Naive thymus-derived CD4-positive, alpha-beta T cell (primary cell): ENCODE results near the gene IL4. TPM values are rescaled to one million over a fixed set of nuclear protein-coding genes. Genes with fewer than 3 reads are reported as not detected.
"Not testable (repeated sequence)": the region's sequence is repeated elsewhere in the genome, so short reads cannot be mapped to it uniquely, and the experiment has no call there.

ENCODE experiments used
- ATAC-seq: fragments of 150-1000 bp; cut with Tn5 transposase; 2 replicates; pipeline ENCODE4 v1.10.0; 2021; ENCODE audit warnings: mild to moderate bottlenecking, moderate library complexity
- CTCF ChIA-PET: fragments of 350-600 bp; sonication (Branson Sonifier 250); formaldehyde crosslinking; loops from one replicate; lab custom pipeline; 2021; ENCODE audit warnings: antibody characterized with exemption; lab: Charles Lee
- POLR2A ChIA-PET: fragments of 350-600 bp; sonication (Branson Sonifier 250); formaldehyde crosslinking; loops from one replicate; lab custom pipeline; 2021; ENCODE audit warnings: antibody characterized with exemption, inconsistent platforms; lab: Charles Lee
- DNase-seq, 9 donors: peaks; one replicate each; pipeline versions ENCODE4 v3.0.0 to v3.0.0-alpha.2; 2020 to 2022; ENCODE audit warnings: mixed read lengths in 1 of 9
- H3K27ac ChIP-seq: one replicate; pipeline ENCODE4 v1.7.0; 2013; ENCODE audit warnings: mild to moderate bottlenecking, low read depth, low read length, moderate library complexity
- H3K27me3 ChIP-seq, 2 donors: one replicate each; pipeline ENCODE4 v1.7.0; 2013; ENCODE audit warnings: low read length in 2 of 2, mild to moderate bottlenecking in 2 of 2, moderate library complexity in 2 of 2; ENCODE audit not compliant: control insufficient read depth in 2 of 2, insufficient read depth in 2 of 2
- H3K36me3 ChIP-seq, 3 experiments: 1 replicate in 2 of 3; 2 replicates in 1 of 3; pipeline ENCODE4 v1.7.0; 2013; ENCODE audit warnings: low read length in 3 of 3, mild to moderate bottlenecking in 3 of 3, moderate library complexity in 1 of 3; ENCODE audit not compliant: insufficient read depth in 3 of 3, control insufficient read depth in 2 of 3
- H3K4me1 ChIP-seq, 2 donors: one replicate each; pipeline ENCODE4 v1.7.0; 2013; ENCODE audit warnings: low read length in 2 of 2, mild to moderate bottlenecking in 2 of 2, moderate library complexity in 1 of 2; ENCODE audit not compliant: control insufficient read depth in 2 of 2, insufficient read depth in 2 of 2
- H3K4me3 ChIP-seq: 2 replicates; pipeline ENCODE4 v1.7.0; 2013; ENCODE audit warnings: mild to moderate bottlenecking, low read length
- H3K9me3 ChIP-seq, 3 experiments: 1 replicate in 2 of 3; 2 replicates in 1 of 3; pipeline ENCODE4 v1.7.0; 2013; ENCODE audit warnings: low read length in 3 of 3; ENCODE audit not compliant: control insufficient read depth in 2 of 3
- H3K27ac Mint-ChIP-seq, 9 donors: one replicate each; pipeline ENCODE4 v1.8.0; 2020 to 2022; ENCODE audit warnings: mixed read lengths in 9 of 9, mild to moderate bottlenecking in 8 of 9, moderate library complexity in 5 of 9, inconsistent platforms in 2 of 9
- H3K27me3 Mint-ChIP-seq, 5 donors: one replicate each; pipeline ENCODE4 v1.8.0; 2021 to 2022; ENCODE audit warnings: mixed read lengths in 5 of 5, mild to moderate bottlenecking in 1 of 5
- H3K36me3 Mint-ChIP-seq, 5 donors: one replicate each; pipeline ENCODE4 v1.8.0; 2020 to 2022; ENCODE audit warnings: mixed read lengths in 5 of 5, mild to moderate bottlenecking in 3 of 5, inconsistent platforms in 1 of 5
- H3K4me1 Mint-ChIP-seq, 7 donors: one replicate each; pipeline ENCODE4 v1.8.0; 2020 to 2022; ENCODE audit warnings: mixed read lengths in 7 of 7, mild to moderate bottlenecking in 3 of 7, inconsistent platforms in 1 of 7
- H3K4me3 Mint-ChIP-seq, 10 donors: one replicate each; pipeline ENCODE4 v1.8.0; 2020 to 2022; ENCODE audit warnings: mild to moderate bottlenecking in 10 of 10, mixed read lengths in 10 of 10, moderate library complexity in 6 of 10, inconsistent platforms in 2 of 10
- H3K9me3 Mint-ChIP-seq, 11 donors: one replicate each; pipeline ENCODE4 v1.8.0; 2020 to 2022; ENCODE audit warnings: mixed read lengths in 11 of 11, mild to moderate bottlenecking in 4 of 11, inconsistent platforms in 1 of 11, moderate library complexity in 1 of 11
- intact Hi-C, 2 donors: fragments of 100-400 bp; cut with micrococcal nuclease; formaldehyde crosslinking; loops; one replicate each; pipeline ENCODE4 v1.15.1; 2023
- polyA plus RNA-seq, 2 donors: library from polyadenylated mRNA; unstranded; fragments of 300-500 nt; fragmentation: Illumina TruSeq; gene quantifications; one replicate each; pipeline ENCODE4 v1.2.3, GENCODE V29; 2021
- total RNA-seq, 6 experiments: library from RNA in 5 of 6; stranded (reverse) in 5 of 6; gene quantifications; 1 replicate in 5 of 6; 2 replicates in 1 of 6; pipeline ENCODE4 v1.2.3 and lab custom pipeline; 2021 to 2026

Gene IL4
- total RNA-seq (1 to 10 TPM in 3 of 5 experiments, not detected in 2; 1.1 to 6.0 (median 4.5) TPM), polyA plus RNA-seq (not detected), total RNA-seq (lab: John Stamatoyannopoulos, UW) (not detected)

GRCh38 chr5:132673939-132674630 is at the start of gene IL4:
Gene IL4 (plus strand): TSS chr5:132673989. CDS start chr5:132674051, 62 bp downstream.
- no peaks in the 10 kb centered on the region for H3K36me3 Mint-ChIP-seq
- H3K9me3 Mint-ChIP-seq = peaks cover 0 to 3% (median 0%) of the 10 kb centered on the region in 11 donors
- no peaks in the 10 kb centered on the region for H3K36me3 ChIP-seq
- peak within 1 kb of the TSS in 1 of 10 donors; percentile 75 for H3K4me3 Mint-ChIP-seq
- no peak for ATAC-seq
- H3K27me3 Mint-ChIP-seq = peaks cover 0 to 3% (median 0%) of the 10 kb centered on the region in 5 donors
- peaks cover 0 to 17% of the 10 kb centered on the region in 2 donors for H3K4me1 ChIP-seq
- H3K27me3 ChIP-seq = no peaks in the 10 kb centered on the region
- ChIA-PET CTCF (no interaction called here), POLR2A (no interaction called here)
- DNase-seq = no peak
- peak within 1 kb of the TSS in 1 of 9 donors; percentile 87 for H3K27ac Mint-ChIP-seq
- H3K4me1 Mint-ChIP-seq = peaks cover 0 to 37% (median 0%) of the 10 kb centered on the region in 7 donors
- intact Hi-C loops = no loop called here
- H3K27ac ChIP-seq = no peak within 1 kb of the TSS
- H3K4me3 ChIP-seq = no peak within 1 kb of the TSS
- H3K9me3 ChIP-seq = no peaks in the 10 kb centered on the region

- no peaks in the 10 kb centered on the region for H3K4me1 ChIP-seq
- Mint-ChIP-seq H3K4me1 (peaks cover 0 to 55% (median 0%) of the 10 kb centered on the region in 7 donors), H3K9me3 (no peaks in the 10 kb centered on the region), H3K27me3 (no peaks in the 10 kb centered on the region), H3K27ac (peak overlapping the region in 1 of 9 donors; percentile 48), H3K36me3 (peaks cover 13 to 61% (median 45%) of the 10 kb centered on the region in 5 donors), H3K4me3 (no peak overlapping the region)
- ATAC-seq = no peak
- ChIA-PET CTCF (no interaction called here), POLR2A (no interaction called here)
- H3K4me3 ChIP-seq = no peak overlapping the region
- intact Hi-C loops = loop anchor here in 1 of 2 donors (10.0 kb wide), 1 partner anchor 87 kb away; no protein-coding TSS in a partner anchor
- DNase-seq = no peak
- no peaks in the 10 kb centered on the region for H3K27me3 ChIP-seq
- H3K9me3 ChIP-seq = no peaks in the 10 kb centered on the region
- no peak overlapping the region for H3K27ac ChIP-seq
- H3K36me3 ChIP-seq = peaks cover 0 to 18% (median 7%) of the 10 kb centered on the region in 3 experiments
Measured at GRCh38 chr5:132627470-132627869, 46.3 kb upstream of the IL4 start.

- peaks cover 9 to 53% (median 33%) of the 10 kb centered on the region in 5 donors for H3K36me3 Mint-ChIP-seq
- CTCF ChIA-PET = no interaction called here
- H3K27ac Mint-ChIP-seq = peak overlapping the region in 2 of 9 donors; percentile 32 to 92
Measured at GRCh38 chr5:132628814-132629213, 45.0 kb upstream of the IL4 start.

DNA sequence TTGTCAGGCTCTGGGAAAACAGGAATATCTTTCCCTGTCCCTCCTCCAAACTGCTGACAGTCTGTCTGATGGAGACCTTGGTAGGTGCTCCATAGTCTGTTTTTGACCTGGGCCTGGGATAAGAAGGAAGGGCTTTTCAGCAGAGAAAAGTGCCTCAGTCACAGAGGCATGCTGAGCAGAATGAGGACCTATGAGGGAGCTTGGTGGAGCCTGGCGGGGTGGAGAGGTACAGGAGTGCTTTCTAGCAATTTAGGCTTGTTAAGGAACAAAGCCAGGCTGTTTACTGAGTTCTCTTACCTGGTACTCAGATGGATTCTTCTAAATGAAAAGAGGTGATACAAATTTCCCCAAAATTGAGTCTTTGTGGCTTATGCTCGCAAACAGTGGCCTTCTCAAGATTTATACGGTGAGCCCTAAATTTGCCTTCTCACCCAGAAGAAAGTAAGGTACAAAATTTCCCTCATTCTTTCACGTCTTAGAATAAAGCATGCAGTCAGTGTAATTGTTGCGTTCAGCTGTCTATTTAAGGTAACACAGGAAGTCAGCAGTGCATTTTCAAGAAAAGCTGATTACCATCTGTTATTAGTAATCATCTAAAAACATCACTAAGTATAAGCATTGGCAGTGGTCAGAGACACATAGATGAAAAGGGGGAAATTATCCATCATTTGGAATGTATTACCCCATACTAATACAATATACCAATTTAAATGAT is 44.4 kb upstream of the IL4 start:
- Mint-ChIP-seq H3K4me1 (peaks cover 0 to 54% (median 0%) of the 10 kb centered on the region in 7 donors), H3K27ac (peak overlapping the region in 2 of 9 donors; percentile 32 to 92), H3K36me3 (peaks cover 9 to 56% (median 33%) of the 10 kb centered on the region in 5 donors), H3K4me3 (peak overlapping the region in 1 of 10 donors; percentile 55), H3K27me3 (no peaks in the 10 kb centered on the region), H3K9me3 (no peaks in the 10 kb centered on the region)
- no peak overlapping the region for H3K4me3 ChIP-seq
- no peaks in the 10 kb centered on the region for H3K27me3 ChIP-seq
- H3K27ac ChIP-seq = no peak overlapping the region
- DNase-seq (no peak), ATAC-seq (peak; percentile 42)
- intact Hi-C loops = loop anchor here in 1 of 2 donors (10.0 kb wide), 1 partner anchor 85 kb away; no protein-coding TSS in a partner anchor
- CTCF ChIA-PET = no interaction called here
- H3K4me1 ChIP-seq = no peaks in the 10 kb centered on the region
- H3K9me3 ChIP-seq = no peaks in the 10 kb centered on the region
- H3K36me3 ChIP-seq = peaks cover 0 to 13% (median 7%) of the 10 kb centered on the region in 3 experiments
- POLR2A ChIA-PET = no interaction called here

More at GRCh38 chr5:132628814-132629213, 45.0 kb upstream of the IL4 start:
- no peak for ATAC-seq
- H3K4me1 Mint-ChIP-seq = peaks cover 0 to 49% (median 0%) of the 10 kb centered on the region in 7 donors
- no peak overlapping the region for H3K4me3 Mint-ChIP-seq
- no peaks in the 10 kb centered on the region for H3K27me3 Mint-ChIP-seq
- DNase-seq = no peak
- no peaks in the 10 kb centered on the region for H3K9me3 Mint-ChIP-seq
- Histone ChIP-seq H3K27ac (no peak overlapping the region), H3K36me3 (peaks cover 0 to 13% (median 7%) of the 10 kb centered on the region in 3 experiments), H3K27me3 (no peaks in the 10 kb centered on the region), H3K4me1 (no peaks in the 10 kb centered on the region), H3K4me3 (no peak overlapping the region), H3K9me3 (no peaks in the 10 kb centered on the region)
- intact Hi-C loops = loop anchor here in 1 of 2 donors (10.0 kb wide), 1 partner anchor 86 kb away; no protein-coding TSS in a partner anchor
- POLR2A ChIA-PET = interaction anchor here (0.6 kb wide), 1 partner anchor 149 kb away, joined by 3 read pairs; no protein-coding TSS in a partner anchor

DNA sequence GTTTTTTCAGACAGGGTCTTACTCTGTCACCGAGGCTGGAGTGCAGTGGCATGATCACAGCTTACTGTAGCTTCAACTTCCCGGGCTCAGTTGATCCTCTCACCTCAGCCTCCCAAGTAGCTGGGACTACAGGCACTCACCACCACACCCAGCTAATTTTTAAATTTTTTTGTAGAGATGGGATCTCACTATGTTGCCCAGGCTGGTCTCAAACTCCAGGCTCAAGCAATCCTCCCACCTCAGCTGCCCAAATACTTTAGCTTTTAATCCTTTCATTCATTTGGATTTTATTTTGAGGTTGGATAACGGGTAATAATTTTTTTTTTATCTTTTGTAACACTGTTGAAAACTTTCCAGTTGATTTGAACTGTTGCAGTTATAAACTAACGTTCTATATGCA is 40.2 kb upstream of the IL4 start:
- H3K4me3 Mint-ChIP-seq, H3K27me3 ChIP-seq, H3K27ac ChIP-seq, H3K27ac Mint-ChIP-seq, POLR2A ChIA-PET, ATAC-seq, H3K4me3 ChIP-seq, H3K9me3 Mint-ChIP-seq, DNase-seq, H3K4me1 ChIP-seq, H3K27me3 Mint-ChIP-seq, H3K9me3 ChIP-seq: not testable (repeated sequence)
- peaks cover 11 to 53% (median 26%) of the 10 kb centered on the region in 5 donors for H3K36me3 Mint-ChIP-seq
- CTCF ChIA-PET = interaction anchor here (0.6 kb wide), 1 partner anchor 569 kb away, joined by 3 read pairs; no protein-coding TSS in a partner anchor
- peaks cover 7 to 37% (median 8%) of the 10 kb centered on the region in 3 experiments for H3K36me3 ChIP-seq
- intact Hi-C loops = loop anchor here in 1 of 2 donors (10.0 kb wide), 1 partner anchor 529 kb away; no protein-coding TSS in a partner anchor
- H3K4me1 Mint-ChIP-seq = peaks cover 0 to 75% (median 0%) of the 10 kb centered on the region in 7 donors

GRCh38 chr5:132635873-132636272 is 37.9 kb upstream of the IL4 start:
- intact Hi-C loops = loop anchor here in 1 of 2 donors (2.0 to 10.0 kb wide), 5 partner anchors 79 to 531 kb away; partner anchors contain the start of genes KIF3A and RAD50
- ChIA-PET CTCF (no interaction called here), POLR2A (no interaction called here)
- H3K9me3 ChIP-seq = no peaks in the 10 kb centered on the region
- Mint-ChIP-seq H3K36me3 (peaks cover 12 to 51% (median 25%) of the 10 kb centered on the region in 5 donors), H3K4me1 (peaks cover 0 to 76% (median 0%) of the 10 kb centered on the region in 7 donors), H3K27ac (peak overlapping the region in 1 of 9 donors; percentile 89), H3K27me3 (no peaks in the 10 kb centered on the region), H3K4me3 (peak overlapping the region in 1 of 10 donors; percentile 47), H3K9me3 (no peaks in the 10 kb centered on the region)
- peaks cover 9 to 53% (median 14%) of the 10 kb centered on the region in 3 experiments for H3K36me3 ChIP-seq
- no peak overlapping the region for H3K4me3 ChIP-seq
- H3K27ac ChIP-seq = no peak overlapping the region
- no peaks in the 10 kb centered on the region for H3K4me1 ChIP-seq
- DNase-seq (no peak), ATAC-seq (no peak)
- H3K27me3 ChIP-seq = no peaks in the 10 kb centered on the region
